Activated T-cell treated with anti-CD3 and anti-CD28 coated beads for 4 hours (primary cell): Measurements from ENCODE around the gene KLK10.

ENCODE experiments used
- DNase-seq: peaks from one replicate; pipeline ENCODE4 v3.0.0-alpha.2; 2020

The KLK10 gene

GRCh38 chr19:51019544-51019925 lies at the start of gene KLK10:
KLK10 (minus strand) TSS chr19:51019709; CDS start chr19:51019130, 579 bp downstream.
- no peak for DNase-seq

- DNase-seq, result no peak
Observed at GRCh38 chr19:51066393-51067186, 47.1 kb upstream of the KLK10 start.

- no peak for DNase-seq
Observed at GRCh38 chr19:51065221-51065960, 45.9 kb upstream of the KLK10 start.

GRCh38 chr19:51064534-51065220 lies 45.2 kb upstream of the KLK10 start, which contains the start of gene KLK13:
KLK13 (minus strand) TSS chr19:51065092; CDS start chr19:51065067, 25 bp downstream.
- DNase-seq, result no peak

- DNase-seq, result no peak
Observed at GRCh38 chr19:51063664-51064063, 44.2 kb upstream of the KLK10 start.

GRCh38 chr19:51060973-51061372 lies 41.5 kb upstream of the KLK10 start:
- DNase-seq, result no peak

GRCh38 chr19:51060336-51060735 lies 40.8 kb upstream of the KLK10 start:
- no peak for DNase-seq

- DNase-seq, result no peak
Observed at GRCh38 chr19:51059715-51060114, 40.2 kb upstream of the KLK10 start.

- no peak for DNase-seq
Observed at GRCh38 chr19:51055866-51056265, 36.4 kb upstream of the KLK10 start.

- DNase-seq, result no peak
Observed at GRCh38 chr19:51047031-51047335, 27.5 kb upstream of the KLK10 start.

GRCh38 chr19:51044327-51044726 lies 24.8 kb upstream of the KLK10 start:
- DNase-seq, result no peak

- no peak for DNase-seq
Observed at GRCh38 chr19:51043497-51043896, 24.0 kb upstream of the KLK10 start.

- DNase-seq, result no peak
Observed at GRCh38 chr19:51040151-51040550, 20.6 kb upstream of the KLK10 start.

GRCh38 chr19:51036519-51036918 lies 17.0 kb upstream of the KLK10 start:
- no peak for DNase-seq

- no peak for DNase-seq
Observed at GRCh38 chr19:51034704-51035103, 15.2 kb upstream of the KLK10 start, which contains the start of gene KLK12. KLK12 (minus strand) TSS chr19:51035002; CDS start chr19:51034621, 381 bp downstream.

GRCh38 chr19:51031880-51032225 lies 12.3 kb upstream of the KLK10 start:
- DNase-seq, result no peak

GRCh38 chr19:51031220-51031879 lies 11.8 kb upstream of the KLK10 start:
- no peak for DNase-seq

- no peak for DNase-seq
Observed at GRCh38 chr19:51030631-51031030, 11.1 kb upstream of the KLK10 start.

- DNase-seq, result no peak
Observed at GRCh38 chr19:51029718-51030117, 10.2 kb upstream of the KLK10 start.

- no peak for DNase-seq
Observed at GRCh38 chr19:51027873-51028272, 8.4 kb upstream of the KLK10 start.

- no peak for DNase-seq
Observed at GRCh38 chr19:51027126-51027806, 7.8 kb upstream of the KLK10 start.

- DNase-seq, result no peak
Observed at GRCh38 chr19:51026554-51026831, 7.0 kb upstream of the KLK10 start, which contains the start of gene KLK11. KLK11 (minus strand) TSS chr19:51026616; CDS start chr19:51025631, 985 bp downstream.
